Brain microvascular endothelial cell (primary cell): ENCODE measurements around the gene TSC22D2.
"Not testable (repeated sequence)": the region's sequence is repeated elsewhere in the genome, so short reads cannot be mapped to it uniquely, and the experiment has no call there.

Experiments
- DNase-seq: peaks from one replicate; pipeline ENCODE4 v3.0.0-alpha.2; 2020
- H3K27ac ChIP-seq: fragments of 250-450 bp; sonication (Bioruptor Pico); 2 replicates; pipeline ENCODE4 v1.5.1; 2020; ENCODE audit warnings: mild to moderate bottlenecking, moderate library complexity
- H3K27me3 ChIP-seq: fragments of 250-450 bp; sonication (Bioruptor Pico); replicated peaks from 2 replicates; pipeline ENCODE4 v1.5.1; 2020; ENCODE audit warnings: mild to moderate bottlenecking
- H3K36me3 ChIP-seq: fragments of 250-450 bp; sonication (Bioruptor Pico); replicated peaks from 2 replicates; pipeline ENCODE4 v1.5.1; 2020; ENCODE audit warnings: mild to moderate bottlenecking
- H3K4me3 ChIP-seq: 2 replicates; pipeline ENCODE4 v1.5.1; 2011; ENCODE audit warnings: low read depth, mild to moderate bottlenecking, control low read depth, low read length, moderate library complexity
- CTCF ChIP-seq: IDR thresholded peaks from 2 replicates; pipeline ENCODE4 v1.5.1; 2011; ENCODE audit warnings: low read depth, mild to moderate bottlenecking, moderate library complexity, low read length, control low read depth, inconsistent platforms; ENCODE audit errors: missing control alignments
- in situ Hi-C: cut with HindIII; loops from 2 replicates; pipeline ENCODE4 v1.10.0; 2017; ENCODE audit warnings: low sequenced_read_pairs, low pct_ligation_motif_present

Gene TSC22D2

GRCh38 chr3:150490277-150490986 lies 82.3 kb downstream of the TSC22D2 start:
- DNase-seq, result no peak
- TF ChIP-seq CTCF, result no peak
- H3K27me3 ChIP-seq, result no peaks in the 10 kb centered on the region
- no peak overlapping the region for H3K27ac ChIP-seq
- in situ Hi-C loops, result loop anchor here (25.0 kb wide), 1 partner anchor 253 kb away; no protein-coding TSS in a partner anchor
- no peak overlapping the region for H3K4me3 ChIP-seq
- no peaks in the 10 kb centered on the region for H3K36me3 ChIP-seq

GRCh38 chr3:150494411-150494977 lies 86.4 kb downstream of the TSC22D2 start:
- Histone ChIP-seq H3K27ac (no peak overlapping the region), H3K27me3 (no peaks in the 10 kb centered on the region), H3K36me3 (no peaks in the 10 kb centered on the region), H3K4me3 (no peak overlapping the region)
- in situ Hi-C loops, result loop anchor here (25.0 kb wide), 1 partner anchor 257 kb away; no protein-coding TSS in a partner anchor
- DNase-seq, result no peak
- TF ChIP-seq CTCF, result no peak

GRCh38 chr3:150495149-150495548 lies 87.1 kb downstream of the TSC22D2 start:
- Histone ChIP-seq H3K36me3 (no peaks in the 10 kb centered on the region), H3K27me3 (no peaks in the 10 kb centered on the region), H3K4me3 (no peak overlapping the region), H3K27ac (no peak overlapping the region)
- no peak for TF ChIP-seq CTCF
- in situ Hi-C loops, result loop anchor here (25.0 kb wide), 1 partner anchor 258 kb away; no protein-coding TSS in a partner anchor
- DNase-seq, result no peak

GRCh38 chr3:150495563-150496168 lies 87.6 kb downstream of the TSC22D2 start:
- Histone ChIP-seq H3K36me3 (no peaks in the 10 kb centered on the region), H3K27me3 (no peaks in the 10 kb centered on the region), H3K4me3 (no peak overlapping the region), H3K27ac (no peak overlapping the region)
- in situ Hi-C loops, result loop anchor here (25.0 kb wide), 1 partner anchor 258 kb away; no protein-coding TSS in a partner anchor
- peak; percentile 51 for TF ChIP-seq CTCF
- peak; percentile 43 for DNase-seq

GRCh38 chr3:150497956-150498355 lies 89.9 kb downstream of the TSC22D2 start:
- Histone ChIP-seq H3K27me3 (no peaks in the 10 kb centered on the region), H3K27ac (no peak overlapping the region), H3K36me3 (no peaks in the 10 kb centered on the region), H3K4me3 (no peak overlapping the region)
- peak; percentile 44 for DNase-seq
- TF ChIP-seq CTCF, result no peak
- in situ Hi-C loops, result loop anchor here (25.0 kb wide), 1 partner anchor 261 kb away; no protein-coding TSS in a partner anchor

GRCh38 chr3:150500960-150501359 lies 92.9 kb downstream of the TSC22D2 start:
- H3K27me3 ChIP-seq, in situ Hi-C loops, DNase-seq, H3K36me3 ChIP-seq, H3K27ac ChIP-seq, H3K4me3 ChIP-seq: not testable (repeated sequence)
